ENCODE measurements around the gene IQSEC3.
A peak's percentile ranks its signal among the peaks of the same experiment; 100 is the strongest.

IQSEC3 gene

GRCh38 chr12:166425-167075 is 100.0 kb downstream of the IQSEC3 start:
- no peak for TF ChIP-seq CTCF (conservative IDR thresholded peaks at IDR 0.05; ENCODE audit: low read depth, low read length)
- DNase-seq (ENCODE audit: low read depth), result no peak
- H3K4me3 ChIP-seq (ENCODE audit: low read length), result no peak overlapping the region

GRCh38 chr12:167959-168600 is 101.5 kb downstream of the IQSEC3 start:
- TF ChIP-seq CTCF (conservative IDR thresholded peaks at IDR 0.05; ENCODE audit: low read depth, low read length), result no peak

GRCh38 chr12:168763-169525 is 102.4 kb downstream of the IQSEC3 start:
- TF ChIP-seq CTCF (conservative IDR thresholded peaks at IDR 0.05; ENCODE audit: low read depth, low read length), result peak; percentile 13
- DNase-seq (ENCODE audit: low read depth), result no peak
- no peak overlapping the region for H3K4me3 ChIP-seq (ENCODE audit: low read length)

More at GRCh38 chr12:167959-168600, 101.5 kb downstream of the IQSEC3 start:
- H3K4me3 ChIP-seq (ENCODE audit: low read length), result no peak overlapping the region
- no peak for DNase-seq (ENCODE audit: low read depth)

- no peak for DNase-seq (ENCODE audit: low read depth)
- peak; percentile 42 for TF ChIP-seq CTCF (conservative IDR thresholded peaks at IDR 0.05; ENCODE audit: low read depth, low read length)
- no peak overlapping the region for H3K4me3 ChIP-seq (ENCODE audit: low read length)
These were observed 103.2 kb downstream of the IQSEC3 start for GRCh38 chr12:169528-170370.

GRCh38 chr12:170371-171225 is 104.0 kb downstream of the IQSEC3 start:
- TF ChIP-seq CTCF (conservative IDR thresholded peaks at IDR 0.05; ENCODE audit: low read depth, low read length), result no peak
- H3K4me3 ChIP-seq (ENCODE audit: low read length), result no peak overlapping the region
- no peak for DNase-seq (ENCODE audit: low read depth)

- DNase-seq (ENCODE audit: low read depth), result no peak
- no peak overlapping the region for H3K4me3 ChIP-seq (ENCODE audit: low read length)
- no peak for TF ChIP-seq CTCF (conservative IDR thresholded peaks at IDR 0.05; ENCODE audit: low read depth, low read length)
These were observed 104.7 kb downstream of the IQSEC3 start for GRCh38 chr12:171276-171675.

All from retinal pigment epithelial cell (primary cell).